Measurements from ENCODE around the gene NGLY1.

DNA sequence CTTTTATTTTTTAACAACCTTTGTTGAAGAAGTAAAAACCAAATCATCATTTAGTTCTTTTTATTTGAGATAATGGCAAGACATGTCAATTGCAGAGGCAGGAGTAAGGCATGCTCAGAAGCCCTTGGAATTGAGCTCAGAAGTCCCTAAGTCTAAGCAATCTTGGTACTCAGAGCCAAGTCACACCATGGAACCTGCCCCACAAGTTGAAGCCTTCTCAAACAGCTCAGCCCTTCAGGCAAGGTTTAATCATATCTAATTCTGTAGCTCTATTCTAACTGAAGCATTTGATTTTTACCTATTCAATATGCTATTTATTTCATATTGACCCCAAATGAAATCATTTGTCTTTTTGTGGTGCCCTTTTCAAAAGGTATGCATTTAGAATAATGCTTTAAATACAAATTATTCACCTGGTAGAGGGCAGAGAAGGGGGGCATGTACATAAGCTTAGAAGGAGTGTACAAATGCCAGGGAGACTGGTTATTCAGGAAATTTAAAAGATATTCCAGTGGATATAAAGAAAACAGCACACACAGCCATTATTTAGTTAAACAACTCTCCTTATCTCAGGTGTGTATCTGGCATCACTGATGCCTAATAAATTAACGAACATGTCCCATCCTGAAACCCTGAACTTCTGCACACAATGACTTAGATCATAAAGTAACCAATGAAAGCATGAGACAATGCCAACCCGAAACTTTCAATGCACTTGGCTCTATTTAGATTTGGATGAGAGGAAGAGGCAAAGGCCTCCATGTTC lies 92.3 kb downstream of the NGLY1 start:
- TF ChIP-seq, protein P1, sequence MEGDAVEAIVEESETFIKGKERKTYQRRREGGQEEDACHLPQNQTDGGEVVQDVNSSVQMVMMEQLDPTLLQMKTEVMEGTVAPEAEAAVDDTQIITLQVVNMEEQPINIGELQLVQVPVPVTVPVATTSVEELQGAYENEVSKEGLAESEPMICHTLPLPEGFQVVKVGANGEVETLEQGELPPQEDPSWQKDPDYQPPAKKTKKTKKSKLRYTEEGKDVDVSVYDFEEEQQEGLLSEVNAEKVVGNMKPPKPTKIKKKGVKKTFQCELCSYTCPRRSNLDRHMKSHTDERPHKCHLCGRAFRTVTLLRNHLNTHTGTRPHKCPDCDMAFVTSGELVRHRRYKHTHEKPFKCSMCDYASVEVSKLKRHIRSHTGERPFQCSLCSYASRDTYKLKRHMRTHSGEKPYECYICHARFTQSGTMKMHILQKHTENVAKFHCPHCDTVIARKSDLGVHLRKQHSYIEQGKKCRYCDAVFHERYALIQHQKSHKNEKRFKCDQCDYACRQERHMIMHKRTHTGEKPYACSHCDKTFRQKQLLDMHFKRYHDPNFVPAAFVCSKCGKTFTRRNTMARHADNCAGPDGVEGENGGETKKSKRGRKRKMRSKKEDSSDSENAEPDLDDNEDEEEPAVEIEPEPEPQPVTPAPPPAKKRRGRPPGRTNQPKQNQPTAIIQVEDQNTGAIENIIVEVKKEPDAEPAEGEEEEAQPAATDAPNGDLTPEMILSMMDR (IDR thresholded peaks at IDR 0.05): no peak
- TF ChIP-seq POLR2A (IDR thresholded peaks at IDR 0.05) (no peak), EP300 (IDR thresholded peaks at IDR 0.05) (no peak), POLR2AphosphoS5 (IDR thresholded peaks at IDR 0.05) (no peak)

Data from sigmoid colon (tissue), 4 donors.